PC-9 (cell line): Measurements from ENCODE around the gene ARID3A. TPM values are rescaled to one million over a fixed set of nuclear protein-coding genes. Genes with fewer than 3 reads are reported as not detected.

ENCODE experiments used
- BruUV-seq: library from RNA; stranded (reverse); fragments of 400-500 nt; replicated peaks from 2 replicates; lab custom pipeline; 2021; lab: Mats Ljungman, UMichigan
- CTCF ChIA-PET: fragments of 300-600 bp; sonication (Branson Sonifier 250); formaldehyde crosslinking; loops from one replicate; lab custom pipeline; 2022; ENCODE audit warnings: antibody characterized with exemption; lab: Charles Lee
- POLR2A ChIA-PET: fragments of 300-600 bp; sonication (Branson Sonifier 250); formaldehyde crosslinking; loops from one replicate; lab custom pipeline; 2022; ENCODE audit warnings: antibody characterized with exemption; ENCODE audit not compliant: unreplicated experiment; lab: Charles Lee
- DNase-seq, 2 experiments: peaks; one replicate each; pipeline versions ENCODE4 v3.0.0 to v3.0.0-alpha.2; 2015 to 2022; ENCODE audit warnings: mixed read lengths in 1 of 2
- H2AFZ ChIP-seq: fragments of 200-600 bp; sonication (generic); 2 replicates; pipeline ENCODE4 v1.8.1; 2017; ENCODE audit warnings: antibody characterized with exemption
- H3F3A ChIP-seq: fragments of 200-600 bp; sonication (generic); 2 replicates; pipeline ENCODE4 v1.8.1; 2017; ENCODE audit warnings: antibody characterized with exemption, mild to moderate bottlenecking, low read depth; ENCODE audit not compliant: insufficient read depth
- H3K27ac ChIP-seq: fragments of 200-600 bp; sonication (generic); 2 replicates; pipeline ENCODE4 v1.6.1; 2016; ENCODE audit warnings: mixed run types
- H3K27me3 ChIP-seq: fragments of 200-600 bp; sonication (generic); 2 replicates; pipeline ENCODE4 v1.6.1; 2016; ENCODE audit warnings: low read depth, mixed run types; ENCODE audit not compliant: insufficient read depth
- H3K36me3 ChIP-seq: fragments of 200-600 bp; sonication (generic); 2 replicates; pipeline ENCODE4 v1.6.1; 2016; ENCODE audit warnings: low read depth, mixed run types
- H3K4me1 ChIP-seq: fragments of 200-600 bp; sonication (generic); replicated peaks from 2 replicates; pipeline ENCODE4 v1.6.1; 2016; ENCODE audit warnings: mixed run types; ENCODE audit not compliant: insufficient read depth
- H3K4me2 ChIP-seq: fragments of 200-600 bp; sonication (generic); 2 replicates; pipeline ENCODE4 v1.6.1; 2017; ENCODE audit warnings: mixed run types
- H3K4me3 ChIP-seq: fragments of 200-600 bp; sonication (generic); 2 replicates; pipeline ENCODE4 v1.6.1; 2016; ENCODE audit warnings: mixed run types
- H3K79me2 ChIP-seq: fragments of 200-600 bp; sonication (generic); 2 replicates; pipeline ENCODE4 v1.6.1; 2017; ENCODE audit warnings: low read depth, mixed run types
- H3K9me2 ChIP-seq: fragments of 200-600 bp; sonication (generic); 2 replicates; pipeline ENCODE4 v1.8.1; 2017; ENCODE audit warnings: mild to moderate bottlenecking; ENCODE audit not compliant: insufficient read depth
- H3K9me3 ChIP-seq: fragments of 200-600 bp; sonication (generic); 2 replicates; pipeline ENCODE4 v1.8.1; 2016; ENCODE audit warnings: low read depth; ENCODE audit not compliant: insufficient read depth
- H4K20me1 ChIP-seq: fragments of 200-600 bp; sonication (generic); 2 replicates; pipeline ENCODE4 v1.8.1; 2017; ENCODE audit not compliant: insufficient read depth
- EZH2 ChIP-seq: fragments of 200-600 bp; sonication (generic); IDR thresholded peaks from 2 replicates; pipeline ENCODE4 v1.8.0; 2017; ENCODE audit warnings: antibody characterized with exemption, low read depth
- intact Hi-C: fragments of 100-400 bp; cut with micrococcal nuclease; formaldehyde crosslinking; loops from one replicate; pipeline ENCODE4 v1.10.0; 2022; ENCODE audit not compliant: unreplicated experiment
- total RNA-seq: library from RNA; stranded (reverse); gene quantifications from 2 replicates; pipeline ENCODE4 v1.2.3, GENCODE V29; 2021
- TF ChIP-seq, protein P1 (sequence below): fragments of 200-600 bp; sonication (generic); conservative IDR thresholded peaks from 2 replicates; pipeline ENCODE4 v1.6.1; 2017; ENCODE audit warnings: mixed run types, antibody characterized with exemption, mild to moderate bottlenecking, moderate library complexity

The ARID3A gene
- total RNA-seq, 1 experiment from 2014 or later, result 10.7 TPM

DNA sequence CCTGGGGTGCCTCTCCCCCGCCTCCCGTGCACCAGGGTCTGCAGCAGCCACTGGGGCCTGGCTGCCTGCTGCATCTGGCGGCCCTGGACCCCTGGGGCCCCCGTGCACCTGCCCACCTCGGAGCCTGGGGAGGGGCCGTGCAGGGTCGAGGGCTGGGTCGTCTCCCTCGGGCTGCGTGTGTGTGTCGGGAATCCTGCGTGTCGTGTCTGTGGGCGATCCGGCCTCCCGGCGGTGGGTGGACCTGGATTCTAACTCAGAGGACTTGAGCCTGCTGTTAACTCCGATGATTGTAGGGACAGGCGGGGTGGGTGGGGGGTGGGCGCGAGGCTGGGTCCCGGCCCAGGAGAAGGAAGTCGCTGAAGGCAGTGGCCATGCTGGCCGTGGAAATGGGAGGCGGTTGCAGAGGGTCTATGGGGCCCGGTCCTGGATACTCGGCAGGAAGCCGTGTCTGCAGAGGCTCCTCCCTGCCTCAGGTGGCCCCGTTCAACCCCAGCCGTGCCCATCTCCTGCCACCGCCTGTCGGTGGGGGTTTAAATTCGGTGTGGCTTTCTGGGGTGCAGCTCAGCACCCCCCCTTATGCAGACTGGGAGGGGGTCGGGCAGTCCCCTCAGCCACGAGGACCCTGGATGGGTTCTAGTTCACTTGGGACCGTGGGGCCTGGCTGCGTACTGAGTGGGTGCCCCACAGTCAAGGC, 48.9 kb downstream of the ARID3A start:
- Histone ChIP-seq H3K27ac (no peak overlapping the region), H2AFZ (no peak overlapping the region), H3F3A (peaks cover 8% of the 10 kb centered on the region; the same call in 1 of the 2 replicates), H3K27me3 (no peaks in the 10 kb centered on the region), H3K9me3 (no peaks in the 10 kb centered on the region; the same call in 1 of the 2 replicates), H3K9me2 (no peaks in the 10 kb centered on the region), H3K36me3 (peaks cover 7% of the 10 kb centered on the region; the same call in 1 of the 2 replicates), H3K79me2 (no peaks in the 10 kb centered on the region), H3K4me2 (no peak overlapping the region), H4K20me1 (no peaks in the 10 kb centered on the region), H3K4me1 (no peaks in the 10 kb centered on the region), H3K4me3 (no peak overlapping the region)
- no peak for DNase-seq
- intact Hi-C loops, result no loop called here
- ChIA-PET POLR2A (no interaction called here), CTCF (no interaction called here)
- TF ChIP-seq EZH2, result no peak
- TF ChIP-seq, protein P1, sequence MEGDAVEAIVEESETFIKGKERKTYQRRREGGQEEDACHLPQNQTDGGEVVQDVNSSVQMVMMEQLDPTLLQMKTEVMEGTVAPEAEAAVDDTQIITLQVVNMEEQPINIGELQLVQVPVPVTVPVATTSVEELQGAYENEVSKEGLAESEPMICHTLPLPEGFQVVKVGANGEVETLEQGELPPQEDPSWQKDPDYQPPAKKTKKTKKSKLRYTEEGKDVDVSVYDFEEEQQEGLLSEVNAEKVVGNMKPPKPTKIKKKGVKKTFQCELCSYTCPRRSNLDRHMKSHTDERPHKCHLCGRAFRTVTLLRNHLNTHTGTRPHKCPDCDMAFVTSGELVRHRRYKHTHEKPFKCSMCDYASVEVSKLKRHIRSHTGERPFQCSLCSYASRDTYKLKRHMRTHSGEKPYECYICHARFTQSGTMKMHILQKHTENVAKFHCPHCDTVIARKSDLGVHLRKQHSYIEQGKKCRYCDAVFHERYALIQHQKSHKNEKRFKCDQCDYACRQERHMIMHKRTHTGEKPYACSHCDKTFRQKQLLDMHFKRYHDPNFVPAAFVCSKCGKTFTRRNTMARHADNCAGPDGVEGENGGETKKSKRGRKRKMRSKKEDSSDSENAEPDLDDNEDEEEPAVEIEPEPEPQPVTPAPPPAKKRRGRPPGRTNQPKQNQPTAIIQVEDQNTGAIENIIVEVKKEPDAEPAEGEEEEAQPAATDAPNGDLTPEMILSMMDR, result no peak
- BruUV-seq, result no TSS peak

DNA sequence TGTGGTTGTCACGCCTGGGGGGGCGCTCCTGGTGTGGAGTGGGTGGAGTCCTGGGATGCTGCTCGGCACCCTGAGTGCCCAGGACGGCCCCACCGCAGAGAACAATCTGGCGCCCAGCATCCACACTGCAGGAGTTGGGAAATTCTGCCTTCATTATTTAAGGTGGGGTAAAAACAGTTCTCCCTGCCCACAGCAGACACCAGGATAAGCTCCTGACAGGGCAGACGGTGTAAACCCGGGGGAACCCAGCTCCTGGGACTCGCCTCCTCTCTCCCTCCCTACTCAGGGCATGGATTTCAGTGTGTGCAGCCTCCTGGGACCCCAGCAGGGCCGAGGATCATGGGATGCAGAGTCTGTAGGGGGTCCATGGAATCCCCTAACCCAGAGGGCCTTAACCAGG, 50.6 kb downstream of the ARID3A start:
- no peak overlapping the region for H3K4me3 ChIP-seq
- ChIA-PET CTCF (interaction anchor here (0.6 kb wide), 1 partner anchor 671 kb away, joined by 6 read pairs; no protein-coding TSS in a partner anchor), POLR2A (no interaction called here)
- H3K9me3 ChIP-seq, result no peaks in the 10 kb centered on the region
- H3K27me3 ChIP-seq, result no peaks in the 10 kb centered on the region
- intact Hi-C loops, result no loop called here
- no peak overlapping the region for H3K4me2 ChIP-seq
- no peaks in the 10 kb centered on the region for H3K79me2 ChIP-seq
- TF ChIP-seq, protein P1, result no peak
- no peak for TF ChIP-seq EZH2
- H3K4me1 ChIP-seq, result peaks cover 11% of the 10 kb centered on the region
- peaks cover 13% of the 10 kb centered on the region for H3F3A ChIP-seq
- no peak overlapping the region for H3K27ac ChIP-seq
- H2AFZ ChIP-seq, result no peak overlapping the region
- H3K36me3 ChIP-seq, result no peaks in the 10 kb centered on the region
- H4K20me1 ChIP-seq, result no peaks in the 10 kb centered on the region
- no peak for DNase-seq
- BruUV-seq, result no TSS peak
- no peaks in the 10 kb centered on the region for H3K9me2 ChIP-seq

GRCh38 chr19:977058-977464, 51.2 kb downstream of the ARID3A start:
- Histone ChIP-seq H3K79me2 (no peaks in the 10 kb centered on the region), H3K4me2 (no peak overlapping the region), H3K4me3 (no peak overlapping the region), H3K9me2 (no peaks in the 10 kb centered on the region), H4K20me1 (no peaks in the 10 kb centered on the region), H2AFZ (no peak overlapping the region), H3K27me3 (no peaks in the 10 kb centered on the region), H3K27ac (no peak overlapping the region), H3K4me1 (peaks cover 11% of the 10 kb centered on the region), H3K9me3 (no peaks in the 10 kb centered on the region), H3K36me3 (no peaks in the 10 kb centered on the region), H3F3A (peaks cover 13% of the 10 kb centered on the region)
- TF ChIP-seq, protein P1, result no peak
- no peak for TF ChIP-seq EZH2
- intact Hi-C loops, result no loop called here
- ChIA-PET POLR2A (interaction anchor here (0.7 kb wide), 1 partner anchor 20 kb away, joined by 27 read pairs; no protein-coding TSS in a partner anchor), CTCF (interaction anchor here (0.6 kb wide), 1 partner anchor 672 kb away, joined by 6 read pairs; no protein-coding TSS in a partner anchor)
- no TSS peak for BruUV-seq
- DNase-seq, result no peak
